ENCODE results near the gene WFIKKN2. TPM values are rescaled to one million over a fixed set of nuclear protein-coding genes. Genes with fewer than 3 reads are reported as not detected.

The WFIKKN2 gene
- total and polyA plus RNA-seq, 2 of the 13 experiments (the other 11 are each of a cell fraction or from before 2014, with no cell fraction given): not detected

GRCh38 chr17:50816771-50817751 lies 18.3 kb upstream of the WFIKKN2 start (continued):
- TF ChIP-seq SKIL (CRISPR knock-in tag; IDR thresholded peaks at IDR 0.05; ENCODE audit: borderline replicate concordance) (no peak), USF2 (IDR thresholded peaks at IDR 0.05; ENCODE audit: low read depth, low read length) (no peak), USF2 (CRISPR knock-in tag; IDR thresholded peaks at IDR 0.05; ENCODE audit: borderline replicate concordance) (no peak), ATF4 (CRISPR knock-in tag; IDR thresholded peaks at IDR 0.05) (no peak), ZNF160 (CRISPR knock-in tag; IDR thresholded peaks at IDR 0.05) (no peak), ZNF713 (CRISPR knock-in tag; IDR thresholded peaks at IDR 0.05) (0 out of 2 replicates have a peak, but pooled peaks have one; percentile 22), HMGXB4 (CRISPR knock-in tag; IDR thresholded peaks at IDR 0.05; ENCODE audit: borderline replicate concordance in 1 of 2, low read depth in 1 of 2) (peak; percentile 22 to 34; a peak in 1 of 4 replicates), ZNF333 (CRISPR knock-in tag; IDR thresholded peaks at IDR 0.05; ENCODE audit: borderline replicate concordance) (peak; percentile 68; the same call in 1 of the 2 replicates), ZSCAN29 (CRISPR knock-in tag; conservative IDR thresholded peaks at IDR 0.05) (no peak), ZNF276 (CRISPR knock-in tag; IDR thresholded peaks at IDR 0.05; ENCODE audit: low read depth) (no peak), CEBPG (CRISPR knock-in tag; IDR thresholded peaks at IDR 0.05) (no peak), RAD21 (CRISPR knock-in tag; IDR thresholded peaks at IDR 0.05) (peak; percentile 71), GATAD2A (CRISPR knock-in tag; IDR thresholded peaks at IDR 0.05) (peak; percentile 43; the same call in 1 of the 2 replicates)
